PC-9 (cell line): Measurements from ENCODE around the gene HYAL1. TPM values are rescaled to one million over a fixed set of nuclear protein-coding genes. Genes with fewer than 3 reads are reported as not detected.

Experiments
- BruUV-seq: library from RNA; stranded (reverse); fragments of 400-500 nt; replicated peaks from 2 replicates; lab custom pipeline; 2021; lab: Mats Ljungman, UMichigan
- CTCF ChIA-PET: fragments of 300-600 bp; sonication (Branson Sonifier 250); formaldehyde crosslinking; loops from one replicate; lab custom pipeline; 2022; ENCODE audit warnings: antibody characterized with exemption; lab: Charles Lee
- POLR2A ChIA-PET: fragments of 300-600 bp; sonication (Branson Sonifier 250); formaldehyde crosslinking; loops from one replicate; lab custom pipeline; 2022; ENCODE audit warnings: antibody characterized with exemption; ENCODE audit not compliant: unreplicated experiment; lab: Charles Lee
- DNase-seq, 2 experiments: peaks; one replicate each; pipeline versions ENCODE4 v3.0.0 to v3.0.0-alpha.2; 2015 to 2022; ENCODE audit warnings: mixed read lengths in 1 of 2
- H2AFZ ChIP-seq: fragments of 200-600 bp; sonication (generic); 2 replicates; pipeline ENCODE4 v1.8.1; 2017; ENCODE audit warnings: antibody characterized with exemption
- H3F3A ChIP-seq: fragments of 200-600 bp; sonication (generic); 2 replicates; pipeline ENCODE4 v1.8.1; 2017; ENCODE audit warnings: antibody characterized with exemption, mild to moderate bottlenecking, low read depth; ENCODE audit not compliant: insufficient read depth
- H3K27ac ChIP-seq: fragments of 200-600 bp; sonication (generic); 2 replicates; pipeline ENCODE4 v1.6.1; 2016; ENCODE audit warnings: mixed run types
- H3K27me3 ChIP-seq: fragments of 200-600 bp; sonication (generic); 2 replicates; pipeline ENCODE4 v1.6.1; 2016; ENCODE audit warnings: low read depth, mixed run types; ENCODE audit not compliant: insufficient read depth
- H3K36me3 ChIP-seq: fragments of 200-600 bp; sonication (generic); 2 replicates; pipeline ENCODE4 v1.6.1; 2016; ENCODE audit warnings: low read depth, mixed run types
- H3K4me1 ChIP-seq: fragments of 200-600 bp; sonication (generic); replicated peaks from 2 replicates; pipeline ENCODE4 v1.6.1; 2016; ENCODE audit warnings: mixed run types; ENCODE audit not compliant: insufficient read depth
- H3K4me2 ChIP-seq: fragments of 200-600 bp; sonication (generic); 2 replicates; pipeline ENCODE4 v1.6.1; 2017; ENCODE audit warnings: mixed run types
- H3K4me3 ChIP-seq: fragments of 200-600 bp; sonication (generic); 2 replicates; pipeline ENCODE4 v1.6.1; 2016; ENCODE audit warnings: mixed run types
- H3K79me2 ChIP-seq: fragments of 200-600 bp; sonication (generic); 2 replicates; pipeline ENCODE4 v1.6.1; 2017; ENCODE audit warnings: low read depth, mixed run types
- H3K9me2 ChIP-seq: fragments of 200-600 bp; sonication (generic); 2 replicates; pipeline ENCODE4 v1.8.1; 2017; ENCODE audit warnings: mild to moderate bottlenecking; ENCODE audit not compliant: insufficient read depth
- H3K9me3 ChIP-seq: fragments of 200-600 bp; sonication (generic); 2 replicates; pipeline ENCODE4 v1.8.1; 2016; ENCODE audit warnings: low read depth; ENCODE audit not compliant: insufficient read depth
- H4K20me1 ChIP-seq: fragments of 200-600 bp; sonication (generic); 2 replicates; pipeline ENCODE4 v1.8.1; 2017; ENCODE audit not compliant: insufficient read depth
- CTCF ChIP-seq: fragments of 200-600 bp; sonication (generic); conservative IDR thresholded peaks from 2 replicates; pipeline ENCODE4 v1.6.1; 2017; ENCODE audit warnings: mixed run types, antibody characterized with exemption, mild to moderate bottlenecking, moderate library complexity
- EZH2 ChIP-seq: fragments of 200-600 bp; sonication (generic); IDR thresholded peaks from 2 replicates; pipeline ENCODE4 v1.8.0; 2017; ENCODE audit warnings: antibody characterized with exemption, low read depth
- intact Hi-C: fragments of 100-400 bp; cut with micrococcal nuclease; formaldehyde crosslinking; loops from one replicate; pipeline ENCODE4 v1.10.0; 2022; ENCODE audit not compliant: unreplicated experiment
- total RNA-seq: library from RNA; stranded (reverse); gene quantifications from 2 replicates; pipeline ENCODE4 v1.2.3, GENCODE V29; 2021

HYAL1 gene
- total RNA-seq, 1 experiment from 2014 or later, result 1.9 TPM

- H3K4me2 ChIP-seq, result no peak overlapping the region
- no TSS peak for BruUV-seq
- H3K4me1 ChIP-seq, result peaks cover 29% of the 10 kb centered on the region
- peaks cover 22% of the 10 kb centered on the region for H3K79me2 ChIP-seq
- H3K27me3 ChIP-seq, result no peaks in the 10 kb centered on the region
- no peak overlapping the region for H3K4me3 ChIP-seq
- no peaks in the 10 kb centered on the region for H4K20me1 ChIP-seq
- DNase-seq, result no peak
- POLR2A ChIA-PET, result no interaction called here
- H3F3A ChIP-seq, result peaks cover 9% of the 10 kb centered on the region; the same call in 1 of the 2 replicates
- intact Hi-C loops, result no loop called here
- no peak overlapping the region for H2AFZ ChIP-seq
- H3K27ac ChIP-seq, result no peak overlapping the region
- TF ChIP-seq EZH2 (no peak), CTCF (no peak)
- CTCF ChIA-PET, result no interaction called here
- H3K9me2 ChIP-seq, result no peaks in the 10 kb centered on the region
- no peaks in the 10 kb centered on the region for H3K36me3 ChIP-seq
- no peaks in the 10 kb centered on the region for H3K9me3 ChIP-seq
These were observed 7.6 kb downstream of the HYAL1 start for GRCh38 chr3:50295553-50296431.

DNA sequence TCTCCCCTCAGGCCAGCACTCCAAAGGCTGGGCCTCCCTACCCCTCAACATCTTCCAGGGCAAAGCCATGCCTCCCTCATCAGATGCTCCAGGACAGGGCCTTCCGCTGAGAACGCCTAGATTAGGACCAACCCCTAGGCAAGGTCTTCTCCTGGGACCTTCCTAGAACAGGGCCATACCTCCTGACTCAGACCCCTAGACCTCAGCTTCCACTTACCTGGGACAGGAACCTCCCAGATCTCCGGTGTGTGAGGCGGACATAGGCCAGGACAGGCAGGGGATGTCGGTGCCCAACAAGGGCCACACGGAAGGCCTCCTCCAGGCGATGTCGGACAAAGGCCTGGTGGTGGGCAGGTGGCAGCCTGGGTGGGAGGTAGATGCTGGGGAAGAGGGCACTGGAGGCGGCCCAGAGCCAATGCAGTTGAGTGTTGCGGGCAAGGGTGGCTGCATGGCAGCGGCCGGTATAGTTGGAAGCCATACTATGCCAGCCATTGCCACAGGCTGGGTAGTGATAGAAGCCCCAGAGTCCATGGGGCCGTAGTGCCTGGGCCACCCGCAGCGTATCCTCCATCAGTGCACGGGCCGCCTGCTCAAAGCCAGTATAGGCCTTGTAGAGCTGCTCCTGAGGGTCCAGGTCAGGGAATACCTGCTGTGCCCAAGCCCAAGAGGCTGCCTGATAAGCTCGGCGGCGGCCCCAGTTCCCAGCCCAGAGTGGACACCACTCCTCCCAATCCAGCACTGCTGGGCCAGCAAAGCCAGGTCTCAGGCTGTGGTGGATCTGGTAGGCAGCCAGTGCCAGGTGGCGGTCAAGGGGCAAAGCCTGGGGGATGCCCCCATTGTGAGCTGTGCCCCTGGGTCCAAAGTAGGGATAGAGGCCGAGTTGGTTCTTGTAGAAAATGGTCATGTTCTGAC is 8.6 kb downstream of the HYAL1 start:
- intact Hi-C loops, result no loop called here
- no peak overlapping the region for H2AFZ ChIP-seq
- DNase-seq, result no peak
- no peaks in the 10 kb centered on the region for H3K36me3 ChIP-seq
- peaks cover 21% of the 10 kb centered on the region for H3K4me1 ChIP-seq
- no peaks in the 10 kb centered on the region for H3K9me3 ChIP-seq
- H3K4me2 ChIP-seq, result no peak overlapping the region
- TF ChIP-seq EZH2, result no peak
- TF ChIP-seq CTCF, result no peak
- H3F3A ChIP-seq, result peaks cover 1% of the 10 kb centered on the region; the same call in 1 of the 2 replicates
- H3K27me3 ChIP-seq, result no peaks in the 10 kb centered on the region
- H3K4me3 ChIP-seq, result no peak overlapping the region
- BruUV-seq, result no TSS peak
- no peaks in the 10 kb centered on the region for H3K9me2 ChIP-seq
- ChIA-PET POLR2A (no interaction called here), CTCF (no interaction called here)
- peaks cover 33% of the 10 kb centered on the region for H3K79me2 ChIP-seq
- H4K20me1 ChIP-seq, result no peaks in the 10 kb centered on the region
- H3K27ac ChIP-seq, result no peak overlapping the region

GRCh38 chr3:50294089-50294488 is 9.3 kb downstream of the HYAL1 start:
- H3K4me3 ChIP-seq, result no peak overlapping the region
- H4K20me1 ChIP-seq, result no peaks in the 10 kb centered on the region
- H2AFZ ChIP-seq, result no peak overlapping the region
- intact Hi-C loops, result no loop called here
- POLR2A ChIA-PET, result no interaction called here
- H3K4me1 ChIP-seq, result peaks cover 20% of the 10 kb centered on the region
- H3K36me3 ChIP-seq, result no peaks in the 10 kb centered on the region
- no peaks in the 10 kb centered on the region for H3K27me3 ChIP-seq
- TF ChIP-seq CTCF (no peak), EZH2 (no peak)
- H3K9me3 ChIP-seq, result no peaks in the 10 kb centered on the region
- H3K4me2 ChIP-seq, result no peak overlapping the region
- H3K27ac ChIP-seq, result no peak overlapping the region
- BruUV-seq, result no TSS peak
- peaks cover 35% of the 10 kb centered on the region for H3K79me2 ChIP-seq
- H3F3A ChIP-seq, result no peaks in the 10 kb centered on the region
- CTCF ChIA-PET, result no interaction called here
- no peaks in the 10 kb centered on the region for H3K9me2 ChIP-seq
- DNase-seq, result no peak
